Neural progenitor cell (in vitro differentiated cells): ENCODE data around the gene STK4. TPM values are rescaled to one million over a fixed set of nuclear protein-coding genes. Genes with fewer than 3 reads are reported as not detected.
A peak's percentile ranks its signal among the peaks of the same experiment; 100 is the strongest.

Source experiments
- DNase-seq: peaks from one replicate; pipeline ENCODE4 v3.0.0-alpha.2; 2016; ENCODE audit warnings: low spot score
- H2AFZ ChIP-seq: fragments of 200-600 bp; sonication (generic); replicated peaks from 2 replicates; pipeline ENCODE4 v1.6.1; 2016; ENCODE audit warnings: antibody characterized with exemption
- H3F3A ChIP-seq: fragments of 200-600 bp; sonication (generic); 2 replicates; pipeline ENCODE4 v1.6.1; 2016; ENCODE audit warnings: antibody characterized with exemption, low read depth
- H3K27ac ChIP-seq: fragments of 200-600 bp; sonication (generic); 2 replicates; pipeline ENCODE4 v1.5.1; 2016; ENCODE audit warnings: mild to moderate bottlenecking
- H3K27me3 ChIP-seq: fragments of 200-600 bp; sonication (generic); 2 replicates; pipeline ENCODE4 v1.6.1; 2016; ENCODE audit warnings: mild to moderate bottlenecking, moderate library complexity
- H3K36me3 ChIP-seq: fragments of 200-600 bp; sonication (generic); 2 replicates; pipeline ENCODE4 v1.5.1; 2016
- H3K4me1 ChIP-seq: fragments of 200-600 bp; sonication (generic); 2 replicates; pipeline ENCODE4 v1.6.1; 2016; ENCODE audit warnings: mixed run types
- H3K4me2 ChIP-seq: fragments of 200-600 bp; sonication (generic); 2 replicates; pipeline ENCODE4 v1.6.1; 2016
- H3K4me3 ChIP-seq: fragments of 200-600 bp; sonication (generic); 2 replicates; pipeline ENCODE4 v1.5.1; 2016
- H3K79me2 ChIP-seq: fragments of 200-600 bp; sonication (generic); 2 replicates; pipeline ENCODE4 v1.6.1; 2016; ENCODE audit warnings: low read depth
- H3K9ac ChIP-seq: fragments of 200-600 bp; sonication (generic); 2 replicates; pipeline ENCODE4 v1.6.1; 2016
- H3K9me3 ChIP-seq: fragments of 200-600 bp; sonication (generic); 2 replicates; pipeline ENCODE4 v1.5.1; 2016; ENCODE audit warnings: low read depth
- H4K20me1 ChIP-seq: fragments of 200-600 bp; sonication (generic); 2 replicates; pipeline ENCODE4 v1.6.1; 2016; ENCODE audit warnings: low read depth
- H3K27ac Mint-ChIP-seq: 3 replicates; pipeline ENCODE4 v1.8.0; 2021; ENCODE audit warnings: mixed read lengths
- H3K27me3 Mint-ChIP-seq: 2 replicates; pipeline ENCODE4 v1.8.0; 2022; ENCODE audit warnings: low read depth, mild to moderate bottlenecking, inconsistent platforms, moderate library complexity, mixed read lengths; ENCODE audit not compliant: insufficient read depth
- H3K36me3 Mint-ChIP-seq: 3 replicates; pipeline ENCODE4 v1.8.0; 2021; ENCODE audit warnings: mixed read lengths
- H3K4me1 Mint-ChIP-seq: 3 replicates; pipeline ENCODE4 v1.8.0; 2021; ENCODE audit warnings: mixed read lengths
- H3K4me3 Mint-ChIP-seq: 3 replicates; pipeline ENCODE4 v1.8.0; 2021; ENCODE audit warnings: mild to moderate bottlenecking, moderate library complexity, mixed read lengths
- H3K9me3 Mint-ChIP-seq: 3 replicates; pipeline ENCODE4 v1.8.0; 2020; ENCODE audit warnings: mixed read lengths
- EZH2 ChIP-seq: fragments of 200-600 bp; sonication (generic); IDR thresholded peaks from 2 replicates; pipeline ENCODE4 v1.6.1; 2017; ENCODE audit warnings: antibody characterized with exemption, mild to moderate bottlenecking, moderate library complexity
- EZH2phosphoT487 ChIP-seq: fragments of 200-600 bp; sonication (generic); IDR thresholded peaks from 2 replicates; pipeline ENCODE4 v1.6.1; 2017; ENCODE audit warnings: antibody characterized with exemption
- total RNA-seq: library from RNA; depleted of rRNA; stranded (reverse); fragments of >200 nt; gene quantifications from 2 replicates; pipeline ENCODE4 v1.2.3, GENCODE V29; 2015; ENCODE audit warnings: low replicate concordance
- TF ChIP-seq, protein P1 (sequence below): fragments of 200-600 bp; sonication (generic); IDR thresholded peaks from 2 replicates; pipeline ENCODE4 v1.5.1; 2017; ENCODE audit warnings: antibody characterized with exemption, mild to moderate bottlenecking

Gene STK4
- total RNA-seq, 1 donor from 2014 or later, result 46.1 TPM

- Histone ChIP-seq H3K4me3 (no peak overlapping the region), H4K20me1 (peaks cover 39% of the 10 kb centered on the region), H3K9ac (no peak overlapping the region), H3F3A (no peaks in the 10 kb centered on the region), H3K79me2 (no peaks in the 10 kb centered on the region), H3K36me3 (no peaks in the 10 kb centered on the region), H3K27me3 (no peaks in the 10 kb centered on the region), H3K9me3 (no peaks in the 10 kb centered on the region), H3K4me1 (peaks cover 15% of the 10 kb centered on the region), H2AFZ (no peak overlapping the region), H3K27ac (no peak overlapping the region), H3K4me2 (no peak overlapping the region)
- peaks cover 39% of the 10 kb centered on the region for H3K4me1 Mint-ChIP-seq
- H3K27me3 Mint-ChIP-seq, result no peaks in the 10 kb centered on the region
- H3K9me3 Mint-ChIP-seq, result no peaks in the 10 kb centered on the region
- peaks cover 4% of the 10 kb centered on the region for H3K36me3 Mint-ChIP-seq
- TF ChIP-seq EZH2 (no peak), EZH2phosphoT487 (no peak)
- TF ChIP-seq, protein P1, sequence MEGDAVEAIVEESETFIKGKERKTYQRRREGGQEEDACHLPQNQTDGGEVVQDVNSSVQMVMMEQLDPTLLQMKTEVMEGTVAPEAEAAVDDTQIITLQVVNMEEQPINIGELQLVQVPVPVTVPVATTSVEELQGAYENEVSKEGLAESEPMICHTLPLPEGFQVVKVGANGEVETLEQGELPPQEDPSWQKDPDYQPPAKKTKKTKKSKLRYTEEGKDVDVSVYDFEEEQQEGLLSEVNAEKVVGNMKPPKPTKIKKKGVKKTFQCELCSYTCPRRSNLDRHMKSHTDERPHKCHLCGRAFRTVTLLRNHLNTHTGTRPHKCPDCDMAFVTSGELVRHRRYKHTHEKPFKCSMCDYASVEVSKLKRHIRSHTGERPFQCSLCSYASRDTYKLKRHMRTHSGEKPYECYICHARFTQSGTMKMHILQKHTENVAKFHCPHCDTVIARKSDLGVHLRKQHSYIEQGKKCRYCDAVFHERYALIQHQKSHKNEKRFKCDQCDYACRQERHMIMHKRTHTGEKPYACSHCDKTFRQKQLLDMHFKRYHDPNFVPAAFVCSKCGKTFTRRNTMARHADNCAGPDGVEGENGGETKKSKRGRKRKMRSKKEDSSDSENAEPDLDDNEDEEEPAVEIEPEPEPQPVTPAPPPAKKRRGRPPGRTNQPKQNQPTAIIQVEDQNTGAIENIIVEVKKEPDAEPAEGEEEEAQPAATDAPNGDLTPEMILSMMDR, result no peak
- no peak for DNase-seq
- peak overlapping the region; percentile 61 for H3K27ac Mint-ChIP-seq
- H3K4me3 Mint-ChIP-seq, result no peak overlapping the region
Measured at GRCh38 chr20:45052698-45053429, 86.6 kb downstream of the STK4 start.

- Mint-ChIP-seq H3K36me3 (peaks cover 4% of the 10 kb centered on the region), H3K27me3 (no peaks in the 10 kb centered on the region), H3K27ac (peak overlapping the region; percentile 64), H3K9me3 (no peaks in the 10 kb centered on the region), H3K4me3 (no peak overlapping the region), H3K4me1 (peaks cover 39% of the 10 kb centered on the region)
- Histone ChIP-seq H3K79me2 (no peaks in the 10 kb centered on the region), H3K27me3 (no peaks in the 10 kb centered on the region), H2AFZ (no peak overlapping the region), H3K36me3 (no peaks in the 10 kb centered on the region), H3K4me1 (peaks cover 15% of the 10 kb centered on the region), H3K27ac (no peak overlapping the region), H3K4me2 (no peak overlapping the region), H3K4me3 (no peak overlapping the region), H3K9ac (no peak overlapping the region), H3F3A (no peaks in the 10 kb centered on the region), H4K20me1 (peaks cover 37% of the 10 kb centered on the region), H3K9me3 (no peaks in the 10 kb centered on the region)
- TF ChIP-seq, protein P1, result no peak
- TF ChIP-seq EZH2phosphoT487 (no peak), EZH2 (no peak)
- DNase-seq, result no peak
Measured at GRCh38 chr20:45053430-45054351, 87.4 kb downstream of the STK4 start.

GRCh38 chr20:45055056-45055455 lies 88.7 kb downstream of the STK4 start:
- no peaks in the 10 kb centered on the region for H3K9me3 Mint-ChIP-seq
- peaks cover 26% of the 10 kb centered on the region for H4K20me1 ChIP-seq
- peaks cover 4% of the 10 kb centered on the region for H3K36me3 Mint-ChIP-seq
- H2AFZ ChIP-seq, result no peak overlapping the region
- no peak overlapping the region for H3K27ac ChIP-seq
- no peak overlapping the region for H3K4me3 ChIP-seq
- H3K4me1 Mint-ChIP-seq, result peaks cover 29% of the 10 kb centered on the region
- no peak overlapping the region for H3K4me2 ChIP-seq
- H3K9me3 ChIP-seq, result no peaks in the 10 kb centered on the region
- no peak overlapping the region for H3K4me3 Mint-ChIP-seq
- no peak for TF ChIP-seq EZH2
- TF ChIP-seq, protein P1, result no peak
- TF ChIP-seq EZH2phosphoT487, result no peak
- H3K4me1 ChIP-seq, result peaks cover 9% of the 10 kb centered on the region
- H3K27me3 Mint-ChIP-seq, result no peaks in the 10 kb centered on the region
- H3K36me3 ChIP-seq, result no peaks in the 10 kb centered on the region
- DNase-seq, result no peak
- H3F3A ChIP-seq, result no peaks in the 10 kb centered on the region
- no peaks in the 10 kb centered on the region for H3K79me2 ChIP-seq
- no peak overlapping the region for H3K9ac ChIP-seq
- no peak overlapping the region for H3K27ac Mint-ChIP-seq
- H3K27me3 ChIP-seq, result no peaks in the 10 kb centered on the region
